ENCODE measurements around the gene RAD18.

Gene RAD18

GRCh38 chr3:8937064-8938020 is 25.9 kb downstream of the RAD18 start:
- H3K36me3 ChIP-seq (ENCODE audit: control insufficient read depth, low read length): peaks cover 86% of the 10 kb centered on the region
- no peaks in the 10 kb centered on the region for H4K20me1 ChIP-seq (ENCODE audit: control insufficient read depth, insufficient read depth, low read depth, low read length)
- no peaks in the 10 kb centered on the region for H3K27me3 ChIP-seq (ENCODE audit: control insufficient read depth, low read length)
- H3K4me3 ChIP-seq (ENCODE audit: low read length): no peak overlapping the region
- TF ChIP-seq CTCF (IDR thresholded peaks at IDR 0.05; ENCODE audit: low read depth, low read length, poor library complexity, severe bottlenecking) (no peak), EZH2phosphoT487 (IDR thresholded peaks at IDR 0.05; ENCODE audit: borderline replicate concordance, low read length) (no peak)
- H3F3A ChIP-seq (ENCODE audit: control insufficient read depth, insufficient read depth): no peaks in the 10 kb centered on the region
- H3K27ac ChIP-seq (ENCODE audit: low read depth, low read length): no peak overlapping the region
- no peaks in the 10 kb centered on the region for H3K9me2 ChIP-seq (replicated peaks; ENCODE audit: control insufficient read depth, low read length)
- no peaks in the 10 kb centered on the region for H3K9me3 ChIP-seq (ENCODE audit: control insufficient read depth, insufficient read depth, low read length)
- no peaks in the 10 kb centered on the region for H3K79me2 ChIP-seq (ENCODE audit: control insufficient read depth, low read length)
- H3K4me2 ChIP-seq (ENCODE audit: low read length): no peak overlapping the region
- no peaks in the 10 kb centered on the region for H3K4me1 ChIP-seq (ENCODE audit: control insufficient read depth, low read length)

GRCh38 chr3:8932507-8932906 is 30.8 kb downstream of the RAD18 start:
- TF ChIP-seq EZH2phosphoT487 (IDR thresholded peaks at IDR 0.05; ENCODE audit: borderline replicate concordance, low read length) (no peak), CTCF (IDR thresholded peaks at IDR 0.05; ENCODE audit: low read depth, low read length, poor library complexity, severe bottlenecking) (no peak)
- no peaks in the 10 kb centered on the region for H3K79me2 ChIP-seq (ENCODE audit: control insufficient read depth, low read length)

GRCh38 chr3:8931342-8931741 is 31.9 kb downstream of the RAD18 start:
- Histone ChIP-seq H3K9me3 (ENCODE audit: control insufficient read depth, insufficient read depth, low read length) (no peaks in the 10 kb centered on the region), H3K79me2 (ENCODE audit: control insufficient read depth, low read length) (no peaks in the 10 kb centered on the region), H3K27ac (ENCODE audit: low read depth, low read length) (no peak overlapping the region), H3K27me3 (ENCODE audit: control insufficient read depth, low read length) (no peaks in the 10 kb centered on the region), H3K4me1 (ENCODE audit: control insufficient read depth, low read length) (no peaks in the 10 kb centered on the region), H3K9me2 (replicated peaks; ENCODE audit: control insufficient read depth, low read length) (no peaks in the 10 kb centered on the region), H3F3A (ENCODE audit: control insufficient read depth, insufficient read depth) (no peaks in the 10 kb centered on the region), H3K4me2 (ENCODE audit: low read length) (no peak overlapping the region), H3K36me3 (ENCODE audit: control insufficient read depth, low read length) (peaks cover 55% of the 10 kb centered on the region), H3K4me3 (ENCODE audit: low read length) (no peak overlapping the region), H4K20me1 (ENCODE audit: control insufficient read depth, insufficient read depth, low read depth, low read length) (no peaks in the 10 kb centered on the region)
- TF ChIP-seq CTCF (IDR thresholded peaks at IDR 0.05; ENCODE audit: low read depth, low read length, poor library complexity, severe bottlenecking): no peak
- no peak for TF ChIP-seq EZH2phosphoT487 (IDR thresholded peaks at IDR 0.05; ENCODE audit: borderline replicate concordance, low read length)

More at GRCh38 chr3:8932507-8932906, 30.8 kb downstream of the RAD18 start:
- Histone ChIP-seq H3K27ac (ENCODE audit: low read depth, low read length) (no peak overlapping the region), H3K9me3 (ENCODE audit: control insufficient read depth, insufficient read depth, low read length) (no peaks in the 10 kb centered on the region), H3K4me3 (ENCODE audit: low read length) (no peak overlapping the region), H3K4me2 (ENCODE audit: low read length) (no peak overlapping the region), H3F3A (ENCODE audit: control insufficient read depth, insufficient read depth) (no peaks in the 10 kb centered on the region), H4K20me1 (ENCODE audit: control insufficient read depth, insufficient read depth, low read depth, low read length) (no peaks in the 10 kb centered on the region), H3K9me2 (replicated peaks; ENCODE audit: control insufficient read depth, low read length) (no peaks in the 10 kb centered on the region), H3K27me3 (ENCODE audit: control insufficient read depth, low read length) (no peaks in the 10 kb centered on the region), H3K4me1 (ENCODE audit: control insufficient read depth, low read length) (no peaks in the 10 kb centered on the region), H3K36me3 (ENCODE audit: control insufficient read depth, low read length) (peaks cover 66% of the 10 kb centered on the region)
